COLO668 (cell line): ENCODE results near the gene GRAMD2A.

ENCODE experiments used
- DNase-seq: peaks from one replicate; lab custom pipeline; 2025; ENCODE audit not compliant: unreplicated experiment; lab: John Stamatoyannopoulos, UW

Gene GRAMD2A

DNA sequence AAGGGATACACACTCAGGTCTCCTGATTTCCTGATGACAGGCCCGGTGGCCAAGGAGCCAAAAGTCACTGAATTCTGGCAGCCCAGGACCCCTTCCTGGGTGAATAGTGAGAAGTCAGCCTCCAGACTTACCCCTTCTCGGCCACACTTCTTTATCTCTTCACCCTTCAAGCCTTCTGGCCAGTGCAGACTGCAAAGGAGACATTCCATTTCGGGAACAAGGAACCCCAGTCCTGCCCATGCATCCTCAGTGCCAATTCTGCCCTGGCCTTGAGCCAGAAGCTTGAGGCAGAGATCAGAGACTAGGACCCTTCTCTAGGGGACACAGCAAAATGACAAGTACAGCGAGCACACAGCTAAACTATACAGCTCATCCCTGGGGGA, 28.8 kb downstream of the GRAMD2A start:
- no peak for DNase-seq

DNA sequence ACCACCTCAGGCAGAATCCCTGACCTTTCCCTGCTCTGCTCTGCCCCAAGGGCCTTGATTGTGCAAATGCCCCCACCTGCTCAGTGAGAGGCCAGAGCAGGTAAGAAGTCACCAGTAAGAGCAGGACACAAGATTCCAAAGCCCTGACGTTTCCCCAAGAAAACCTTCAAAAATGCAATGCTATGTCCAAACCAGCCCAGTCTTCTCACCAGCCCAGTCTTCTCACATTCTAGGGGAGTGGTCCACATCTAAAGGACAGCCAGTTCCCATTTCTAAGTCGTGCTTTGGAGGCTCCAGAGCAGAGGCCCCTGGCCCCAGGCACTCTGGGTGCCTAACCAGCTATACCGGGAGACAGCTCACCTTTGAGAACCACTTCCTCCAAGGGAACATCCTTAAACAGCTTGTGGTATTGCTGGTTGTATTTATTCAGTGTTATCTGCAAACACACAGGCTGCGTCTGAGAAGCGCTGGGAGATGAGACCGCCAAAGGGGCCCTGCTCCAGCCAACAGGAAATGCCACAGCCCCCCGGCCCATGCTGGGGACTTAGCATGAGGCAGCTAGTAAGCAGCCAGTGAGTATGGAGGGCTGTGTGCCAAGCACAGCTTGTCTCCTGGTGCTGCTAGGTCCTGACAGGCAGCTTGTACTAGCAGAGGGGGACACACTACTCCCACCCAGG, 29.3 kb downstream of the GRAMD2A start:
- DNase-seq = peak; percentile 10

DNA sequence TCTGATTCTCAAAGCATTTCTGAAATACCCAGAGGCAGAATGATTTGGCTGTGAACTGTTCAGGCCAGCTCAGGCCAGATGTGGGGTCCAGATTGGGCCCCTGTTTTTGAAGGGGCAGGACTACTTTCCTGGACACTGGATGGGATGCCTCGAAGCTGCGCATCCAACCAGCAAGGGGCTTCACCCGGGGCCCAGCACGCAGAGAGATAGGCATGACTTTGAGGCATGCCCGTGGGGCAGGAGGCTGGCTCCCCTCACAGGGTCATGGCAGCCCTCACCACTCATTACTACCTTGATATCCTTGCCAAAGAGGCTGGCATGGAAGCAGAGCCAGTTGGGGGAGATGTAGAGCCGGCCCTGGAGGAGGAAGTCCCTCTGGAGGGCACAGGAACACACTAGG, 30.1 kb downstream of the GRAMD2A start:
- DNase-seq = no peak

DNA sequence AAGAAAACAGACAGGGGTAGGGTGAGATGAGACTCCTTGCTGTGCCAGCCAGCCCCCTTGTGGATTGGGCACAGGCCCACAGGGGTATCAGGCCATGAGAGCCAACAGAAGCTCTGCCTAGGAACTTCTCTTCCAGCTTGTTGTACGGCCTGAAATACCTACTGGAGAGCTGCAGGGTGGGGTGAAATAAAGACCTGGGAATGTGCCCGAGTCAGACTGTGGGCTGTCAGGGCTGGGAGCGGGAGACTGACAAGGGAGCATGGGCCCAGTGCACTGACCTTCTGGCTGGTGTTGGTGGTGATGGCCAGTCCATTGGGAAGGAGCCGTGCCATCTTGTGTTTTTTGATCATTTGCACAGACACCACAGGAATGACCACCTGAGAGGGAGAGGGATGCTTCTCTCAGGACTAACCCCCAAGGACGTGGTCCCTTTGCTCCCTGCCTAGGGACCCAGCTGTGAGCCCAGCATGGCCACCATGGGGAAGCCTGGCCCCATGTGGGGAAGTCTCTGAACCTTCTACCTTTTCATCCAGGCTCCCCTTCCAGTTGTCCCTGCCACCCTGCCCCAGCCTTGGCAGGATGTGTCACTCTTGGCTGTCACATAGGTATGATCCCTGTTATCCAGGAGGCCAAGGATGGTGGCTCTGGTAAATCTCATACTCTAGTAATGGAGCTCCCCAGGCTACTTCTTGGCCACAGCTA, 30.7 kb downstream of the GRAMD2A start:
- DNase-seq = no peak

DNA sequence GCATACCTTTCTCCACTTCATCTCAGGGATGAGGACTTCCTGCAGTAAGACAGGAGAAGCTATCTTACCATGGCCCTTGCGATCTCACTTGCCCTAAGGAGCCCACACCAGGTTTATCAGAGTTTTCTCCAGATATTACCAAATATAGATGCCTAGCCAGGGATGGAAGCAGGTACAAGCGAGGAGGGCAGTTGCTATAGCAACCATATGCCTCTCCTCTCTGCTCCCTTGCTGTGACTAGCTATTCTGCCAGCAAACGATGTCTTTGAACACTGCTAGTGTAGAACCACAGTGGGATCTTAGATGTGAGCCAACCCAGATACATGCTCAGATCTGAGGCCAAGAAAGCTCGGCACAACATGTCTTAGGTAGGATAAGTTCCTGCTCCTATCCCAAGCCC, 33.9 kb downstream of the GRAMD2A start:
- DNase-seq = no peak

DNA sequence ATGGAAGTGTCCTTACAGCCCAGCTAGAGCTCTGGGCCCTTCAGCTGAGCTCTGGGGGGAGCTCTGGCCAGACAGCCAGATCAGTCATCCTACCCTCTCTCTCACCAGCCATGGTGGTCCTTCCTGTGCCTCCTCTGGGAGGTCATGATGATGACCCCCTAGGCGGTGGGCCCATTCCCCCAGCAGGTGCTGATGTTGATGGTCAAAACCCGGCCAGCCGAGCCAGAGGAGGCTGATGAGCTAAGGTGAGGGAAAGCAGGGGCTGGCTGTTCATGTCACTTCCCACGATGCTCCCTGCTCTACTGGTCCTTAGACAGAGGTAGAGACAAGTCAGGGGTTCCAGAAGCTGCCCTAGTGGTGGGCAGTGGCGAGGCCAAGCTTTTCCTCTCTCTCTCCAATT, 35.0 kb downstream of the GRAMD2A start:
- DNase-seq = no peak

DNA sequence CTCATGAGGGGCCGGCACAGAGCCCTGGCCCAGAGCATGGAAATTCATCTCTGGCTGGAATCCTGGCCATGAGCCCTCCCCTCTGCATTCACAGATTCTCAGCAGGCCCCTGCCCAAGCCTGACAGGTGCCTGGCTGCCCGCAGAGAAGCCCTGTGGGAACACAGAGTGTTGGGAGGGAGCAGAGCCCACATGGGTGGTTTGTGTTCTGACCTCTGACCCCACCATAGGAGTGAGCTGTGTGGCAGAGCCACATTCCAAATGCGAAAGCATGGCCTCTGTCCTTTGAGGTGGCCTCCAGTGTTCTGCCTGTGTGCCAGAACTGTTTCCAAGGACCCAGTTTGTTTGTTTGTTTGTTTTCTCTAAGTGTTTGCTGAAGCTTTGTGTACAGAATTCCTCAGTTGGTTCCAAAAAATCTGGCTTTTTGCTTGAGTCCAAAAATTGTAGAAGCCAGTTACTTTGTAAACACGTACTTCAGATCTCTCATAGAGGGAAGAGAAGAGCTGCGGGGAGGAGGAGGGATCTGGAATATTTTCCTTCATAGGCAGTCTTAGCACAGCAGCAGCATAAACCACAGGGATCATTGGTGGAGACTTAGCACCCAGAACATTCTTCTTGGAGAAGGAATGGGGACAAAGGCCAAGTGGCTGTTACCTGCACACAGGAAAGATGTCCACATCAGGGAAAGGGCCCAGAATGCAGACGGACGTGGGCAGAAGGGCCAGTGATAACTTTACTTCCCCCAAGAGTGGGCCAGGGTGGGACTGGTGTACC, 36.0 kb downstream of the GRAMD2A start:
- DNase-seq = no peak

DNA sequence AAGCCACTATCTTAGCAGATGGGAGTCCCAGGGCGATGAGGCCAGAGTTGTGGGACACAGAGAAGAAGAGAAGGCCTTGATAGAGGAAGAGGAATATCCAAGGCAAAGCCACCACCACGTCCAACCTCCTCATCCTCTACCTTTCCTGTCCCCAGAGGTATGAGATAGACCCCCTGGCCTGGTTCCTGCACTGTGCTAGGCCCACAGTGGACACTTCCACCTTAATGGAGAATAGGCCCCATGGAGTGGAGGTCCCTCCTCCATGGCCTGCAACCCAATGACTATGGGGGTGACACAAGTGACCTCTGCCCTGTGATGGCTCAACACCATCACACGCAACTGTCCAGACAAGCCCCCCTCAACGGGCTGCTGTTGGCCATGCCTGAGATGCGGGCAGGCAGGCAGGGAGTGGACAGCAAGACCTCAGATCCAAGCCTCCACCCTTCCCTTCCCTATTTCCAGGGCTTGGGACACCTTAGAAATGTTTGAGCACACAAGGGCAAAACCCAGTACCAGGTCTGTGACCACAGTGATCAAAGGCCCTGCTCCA, 36.8 kb downstream of the GRAMD2A start:
- no peak for DNase-seq

DNA sequence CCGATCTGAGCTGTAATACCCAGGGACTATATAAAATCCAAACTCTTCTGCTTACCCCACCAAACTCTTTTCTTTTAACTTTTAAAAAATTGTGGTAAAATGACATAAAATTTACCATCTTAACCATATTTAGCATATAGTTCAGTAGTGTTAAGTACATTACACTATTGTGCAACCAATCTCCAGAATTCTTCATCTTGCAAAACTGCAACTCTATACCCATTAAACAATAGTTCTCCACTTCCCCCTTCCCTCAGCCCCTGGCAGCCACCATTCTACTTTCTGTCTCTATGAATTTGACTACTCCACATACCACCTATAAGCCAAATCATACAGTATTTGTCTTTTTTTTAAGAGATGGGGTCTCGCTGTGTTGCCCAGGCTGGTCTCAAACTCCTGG, 40.7 kb downstream of the GRAMD2A start:
- DNase-seq = no peak

DNA sequence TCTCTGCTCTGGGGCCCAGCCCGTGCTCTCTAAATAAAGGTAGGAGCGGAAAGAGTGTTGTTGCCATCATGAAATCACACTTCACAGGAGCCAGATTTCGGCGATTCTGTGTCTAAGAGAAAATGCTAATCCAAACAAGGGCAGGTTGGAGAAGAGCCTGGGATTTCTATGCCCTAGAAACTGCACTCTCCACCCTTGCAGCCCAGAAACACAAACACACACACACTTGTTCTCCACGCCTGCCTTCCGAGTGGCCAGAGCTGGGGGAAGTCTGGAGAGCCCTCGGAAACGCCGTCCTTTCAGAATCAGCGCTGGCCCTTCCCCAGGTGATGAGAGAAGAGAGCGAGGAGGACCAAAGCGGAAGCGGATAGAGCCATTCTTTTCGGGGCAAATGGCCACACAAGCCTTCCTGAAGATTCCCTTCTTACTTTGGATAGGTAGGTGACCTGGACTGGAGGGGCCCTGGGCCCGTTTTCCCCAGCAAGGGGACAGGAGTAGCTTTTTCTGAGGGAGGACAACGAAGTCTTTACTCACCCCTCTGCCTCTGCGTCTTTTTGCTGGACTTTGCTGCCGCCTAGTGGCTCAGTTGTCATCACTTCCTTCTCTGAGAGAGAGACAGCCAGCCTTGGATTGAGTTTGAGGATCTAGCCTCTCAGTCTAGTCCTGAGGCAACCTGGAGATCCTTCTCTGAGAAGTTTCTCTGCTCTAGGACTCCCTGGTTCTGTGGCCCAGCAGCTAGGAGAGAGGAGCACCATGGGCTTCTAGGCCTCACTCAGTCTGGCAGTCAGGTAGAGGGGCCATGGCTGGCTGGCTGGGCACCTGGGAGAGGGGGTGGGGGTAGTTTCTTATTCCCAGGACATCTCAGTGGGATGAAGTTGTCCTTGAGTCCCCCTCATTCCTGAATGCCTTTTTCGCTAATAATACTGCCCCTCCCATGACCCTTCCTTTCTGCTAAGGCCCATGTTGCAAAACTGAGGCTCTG, 41.7 kb downstream of the GRAMD2A start:
- peak; percentile 87 for DNase-seq

DNA sequence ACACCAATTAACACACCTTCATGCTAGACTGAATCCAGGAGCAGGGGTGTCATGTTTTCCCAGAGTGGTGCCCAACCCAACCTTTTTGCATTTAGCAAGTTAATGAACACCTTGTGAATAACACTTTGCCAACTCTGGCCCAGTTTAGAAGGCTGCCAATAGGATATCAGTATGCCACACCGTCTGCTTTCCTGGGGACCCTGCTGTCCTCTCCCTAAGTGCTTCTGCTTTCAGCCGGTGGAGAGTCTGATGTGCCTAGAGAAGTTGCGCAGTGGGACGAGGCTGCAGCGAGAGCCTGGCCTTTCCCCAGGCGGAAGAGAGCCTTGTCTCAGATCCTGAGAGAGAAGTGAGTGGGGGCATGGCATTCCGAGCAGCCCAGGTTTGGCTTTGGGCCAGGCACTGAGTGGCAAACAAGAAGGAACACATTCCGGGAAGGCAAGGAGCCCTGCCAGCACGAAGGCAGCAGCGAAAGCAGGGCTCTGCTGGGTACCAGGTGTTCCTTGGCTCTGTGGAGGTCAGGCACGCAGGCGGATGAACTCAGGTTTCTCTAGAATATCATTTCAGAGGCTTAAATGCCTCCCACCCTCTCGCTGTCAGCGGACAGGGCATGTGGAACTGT, 42.5 kb downstream of the GRAMD2A start:
- DNase-seq = peak; percentile 70

DNA sequence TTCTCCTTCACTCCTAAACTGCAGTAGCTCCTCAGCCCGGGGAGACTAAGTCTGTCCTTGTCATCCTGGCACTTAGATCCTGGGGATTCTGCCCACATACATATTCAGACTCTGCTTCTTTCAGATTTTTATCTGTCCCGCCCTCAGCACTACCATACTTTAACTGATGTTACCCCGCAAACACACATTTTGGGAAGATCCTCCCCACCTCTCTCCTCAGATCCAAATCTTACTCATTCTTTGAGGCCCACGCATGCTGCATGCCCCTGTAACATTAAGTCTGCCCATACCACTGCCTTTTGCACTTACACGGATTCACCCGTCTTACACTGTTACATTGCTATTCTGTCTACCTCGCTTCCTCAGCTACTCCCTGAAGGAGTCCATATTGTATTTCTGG, 43.3 kb downstream of the GRAMD2A start:
- no peak for DNase-seq

DNA sequence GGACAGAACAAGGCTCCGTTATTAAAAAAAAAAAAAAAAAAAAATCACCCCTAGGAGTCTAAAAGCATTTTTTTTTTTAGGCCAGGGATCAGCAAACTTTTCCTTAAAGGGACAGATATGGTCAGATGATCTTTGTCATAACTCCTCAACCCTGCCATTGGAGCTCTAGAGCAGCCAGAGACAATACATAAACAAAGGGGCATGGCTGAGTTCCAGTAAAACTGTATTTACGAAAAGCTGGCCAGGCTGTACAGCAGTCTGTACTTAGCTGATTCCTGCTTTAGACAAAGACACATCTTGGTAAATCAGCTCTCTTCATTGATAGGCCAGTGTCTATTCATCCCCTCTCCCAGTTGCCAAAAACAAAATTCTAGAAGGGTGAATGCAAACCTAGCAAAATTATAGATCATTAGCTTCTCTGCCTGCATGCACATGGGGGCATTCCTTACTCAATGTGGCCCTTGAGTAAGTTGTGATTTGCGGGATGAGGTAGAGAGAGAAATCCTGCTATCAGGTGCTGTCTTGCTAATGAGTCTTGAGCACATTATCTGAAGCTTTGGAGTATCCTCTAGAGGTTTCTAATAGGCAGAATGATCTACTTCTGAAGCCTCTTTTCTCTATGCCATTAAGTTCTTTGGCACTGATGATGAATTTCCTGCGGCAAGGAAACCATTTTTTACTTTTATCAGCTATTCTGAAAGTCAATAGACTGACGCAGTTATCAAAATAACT, 44.2 kb downstream of the GRAMD2A start:
- DNase-seq = no peak

DNA sequence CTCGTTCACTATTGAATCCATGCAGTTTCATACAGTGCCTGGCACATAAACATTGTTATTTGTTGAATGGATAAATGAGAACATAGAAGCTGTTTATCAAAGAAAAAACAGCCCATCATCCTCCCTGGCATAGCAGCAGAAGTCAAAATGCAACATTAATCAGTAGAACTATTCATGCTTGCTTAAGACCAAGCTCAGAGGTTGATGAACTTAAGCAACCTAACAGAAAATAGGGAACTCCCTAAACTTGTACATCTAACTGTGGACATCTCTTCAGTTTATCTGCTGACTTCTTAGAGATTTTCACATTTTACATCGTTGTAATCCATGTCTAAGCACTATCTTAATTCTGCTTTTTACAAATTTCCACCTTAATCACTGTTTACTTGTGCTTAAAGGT, 50.2 kb downstream of the GRAMD2A start:
- DNase-seq = no peak

DNA sequence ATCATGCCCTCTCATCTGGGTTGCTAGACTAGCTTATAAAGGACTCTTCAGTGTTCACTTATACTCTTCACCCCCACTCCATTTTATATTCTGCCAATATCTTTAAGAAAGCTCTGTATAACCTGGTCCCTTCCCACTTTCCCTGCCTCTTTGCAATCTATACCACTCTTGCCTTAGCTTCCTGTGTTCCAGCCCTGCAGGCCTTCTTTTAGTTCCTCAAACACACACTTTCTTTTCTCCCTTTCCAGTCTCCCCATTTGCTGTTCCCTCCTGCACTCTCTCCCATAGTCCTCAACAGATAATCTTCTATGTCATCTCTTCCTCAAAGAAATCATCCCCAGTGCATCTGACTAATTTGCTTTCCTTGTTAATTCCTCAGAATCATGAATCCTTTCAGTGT, 50.7 kb downstream of the GRAMD2A start:
- no peak for DNase-seq

DNA sequence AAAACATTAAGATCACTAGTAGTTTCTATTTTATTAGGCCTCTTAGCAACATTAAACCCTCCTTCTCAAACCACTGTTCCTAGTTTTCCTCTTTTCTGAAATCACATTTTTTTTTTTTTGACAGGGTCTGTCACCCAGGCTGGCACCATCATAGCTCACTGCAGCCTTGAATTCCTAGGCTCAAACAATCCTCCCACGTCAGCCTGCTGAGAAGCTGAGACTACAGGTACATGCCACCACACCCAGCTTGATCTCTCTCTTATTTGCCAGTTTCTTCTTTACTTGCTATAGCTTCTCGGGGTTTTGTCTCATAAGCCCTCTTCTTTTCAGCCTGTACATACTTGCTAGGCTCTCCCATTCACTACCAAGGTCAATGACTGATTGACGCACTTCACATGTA, 51.4 kb downstream of the GRAMD2A start:
- DNase-seq = no peak

DNA sequence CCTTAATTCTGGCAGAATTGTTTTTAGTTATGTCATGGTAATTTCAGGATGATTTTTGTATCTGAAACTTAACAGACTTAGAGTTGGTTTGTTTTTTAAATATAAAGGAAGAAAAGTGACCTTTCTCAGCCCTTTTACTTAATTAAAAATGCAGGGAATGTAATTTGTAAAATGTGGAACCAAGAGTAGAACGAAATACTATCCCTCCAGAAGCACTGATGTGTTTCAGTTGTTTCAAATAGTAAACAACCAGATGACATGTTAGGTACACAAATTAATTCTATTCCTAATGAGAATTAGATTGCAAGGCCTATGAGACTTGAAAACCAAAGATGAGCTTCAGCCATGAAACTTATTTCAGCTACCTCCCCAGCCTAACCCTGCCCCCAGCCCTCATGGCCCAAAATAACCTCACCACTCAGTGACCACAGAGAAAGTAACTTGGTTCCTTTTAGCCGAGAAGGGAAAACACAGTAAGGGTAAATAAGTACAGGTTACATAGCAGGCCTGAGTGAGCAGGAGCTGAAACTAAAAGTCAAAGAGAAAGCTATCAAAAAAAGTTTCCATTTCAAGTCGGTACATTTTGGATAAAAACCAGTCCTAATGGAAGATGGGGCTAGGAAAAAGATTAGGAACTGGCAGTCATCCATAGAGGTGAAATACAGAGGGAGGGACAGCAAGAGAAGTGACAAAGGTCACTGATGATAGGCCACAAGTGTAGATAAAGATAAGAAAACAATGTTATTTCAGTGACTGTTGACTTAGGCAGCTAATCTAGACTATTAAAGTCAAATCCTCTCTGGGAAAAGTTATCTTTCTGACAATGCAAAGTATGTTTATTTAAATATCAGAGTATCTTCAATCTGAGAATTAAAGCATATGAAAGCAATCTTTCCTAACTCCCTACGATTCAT, 56.2 kb downstream of the GRAMD2A start:
- DNase-seq = no peak

DNA sequence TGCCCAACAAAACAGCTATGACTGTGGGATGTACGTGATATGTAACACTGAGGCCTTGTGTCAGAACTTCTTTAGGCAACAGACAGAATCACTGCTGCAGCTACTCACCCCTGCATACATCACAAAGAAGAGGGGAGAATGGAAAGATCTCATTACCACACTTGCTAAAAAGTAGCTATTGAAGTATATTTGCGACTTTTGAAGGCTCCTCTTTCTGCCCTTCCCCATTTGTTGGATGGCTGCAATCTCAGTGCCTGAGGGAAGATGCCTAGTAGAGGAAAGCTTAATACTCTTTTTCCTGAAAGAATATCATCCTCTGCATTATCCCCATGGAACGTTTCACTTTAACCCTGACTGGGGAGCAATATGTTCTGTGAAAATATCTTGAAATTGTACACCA, 57.5 kb downstream of the GRAMD2A start:
- DNase-seq = no peak

DNA sequence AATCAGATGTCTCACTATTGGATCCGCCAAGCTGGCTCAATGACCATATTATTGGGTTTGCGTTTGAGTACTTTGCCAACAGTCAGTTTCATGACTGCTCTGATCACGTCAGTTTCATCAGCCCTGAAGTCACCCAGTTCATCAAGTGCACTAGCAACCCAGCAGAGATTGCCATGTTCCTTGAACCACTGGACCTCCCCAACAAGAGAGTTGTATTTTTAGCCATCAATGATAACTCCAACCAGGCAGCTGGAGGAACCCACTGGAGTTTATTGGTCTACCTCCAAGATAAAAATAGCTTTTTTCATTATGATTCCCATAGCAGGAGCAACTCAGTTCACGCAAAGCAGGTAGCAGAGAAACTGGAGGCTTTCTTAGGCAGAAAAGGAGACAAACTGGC, 57.9 kb downstream of the GRAMD2A start:
- no peak for DNase-seq
